GM12891 (cell line): ENCODE data around the gene NRSN1.

Source experiments
- POLR2A ChIP-seq: IDR thresholded peaks from 2 replicates; pipeline ENCODE4 v1.6.1; 2011; ENCODE audit warnings: low read depth, low read length, control low read depth
- POLR2AphosphoS5 ChIP-seq: IDR thresholded peaks from 2 replicates; pipeline ENCODE4 v1.6.1; 2011; ENCODE audit warnings: low read depth, low read length, control low read depth
- TAF1 ChIP-seq: IDR thresholded peaks from 2 replicates; pipeline ENCODE4 v1.6.1; 2011; ENCODE audit warnings: low read depth, low read length, control low read depth

GRCh38 chr6:24079076-24079475, 46.9 kb upstream of the NRSN1 start:
- no peak for TF ChIP-seq TAF1
- TF ChIP-seq POLR2AphosphoS5 = no peak
- TF ChIP-seq POLR2A = no peak
